Psoas muscle (tissue), 8 donors: Measurements from ENCODE around the gene TMEM123. TPM values are rescaled to one million over a fixed set of nuclear protein-coding genes. Genes with fewer than 3 reads are reported as not detected.
"Not testable (repeated sequence)": the region's sequence is repeated elsewhere in the genome, so short reads cannot be mapped to it uniquely, and the experiment has no call there.

Experiments
- ATAC-seq, 4 donors: fragments of 200-7000 bp; cut with Tn5 transposase; one replicate each; pipeline ENCODE4 v1.9.1; 2020; ENCODE audit warnings: moderate library complexity in 3 of 4, mild to moderate bottlenecking in 2 of 4
- DNase-seq, 2 donors: peaks; one replicate each; pipeline ENCODE4 v3.0.0-alpha.2; 2020
- H3K27ac ChIP-seq: fragments of 200-600 bp; one replicate; pipeline ENCODE4 v1.8.0; 2022
- H3K27me3 ChIP-seq, 3 donors: fragments of 200-600 bp in 1 of 3; one replicate each; pipeline versions ENCODE4 v1.6.1 to v1.8.0; 2013 to 2022; ENCODE audit warnings: low read length in 2 of 3, mild to moderate bottlenecking in 2 of 3, moderate library complexity in 1 of 3; ENCODE audit not compliant: insufficient read depth in 3 of 3
- H3K36me3 ChIP-seq, 2 donors: fragments of 200-600 bp in 1 of 2; one replicate each; pipeline versions ENCODE4 v1.6.1 to v1.8.0; 2013 to 2022; ENCODE audit warnings: low read depth in 1 of 2, mild to moderate bottlenecking in 1 of 2, moderate library complexity in 1 of 2; ENCODE audit not compliant: insufficient read depth in 1 of 2
- H3K4me1 ChIP-seq: fragments of 200-600 bp; one replicate; pipeline ENCODE4 v1.8.0; 2022
- H3K4me3 ChIP-seq: fragments of 200-600 bp; one replicate; pipeline ENCODE4 v1.8.0; 2022; ENCODE audit warnings: mild to moderate bottlenecking
- H3K9me3 ChIP-seq: fragments of 200-600 bp; one replicate; pipeline ENCODE4 v1.8.0; 2022
- WGBS, 3 donors: extraction: QIAGEN DNeasy Blood & Tissue Kit; methylation state at CpG; one replicate each; pipeline versions ENCODE4 v1.1.6 to v1.1.7; 2013; 5-methylcytosine and 5-hydroxymethylcytosine counted together
- intact Hi-C, 2 donors: fragments of 100-400 bp; cut with DNase I; formaldehyde crosslinking; loops; one replicate each; pipeline versions ENCODE4 v1.11.0 to v1.14.2; 2022
- polyA plus RNA-seq, 3 donors: library from polyadenylated mRNA; stranded (reverse); fragments of 200-250 nt; gene quantifications; one replicate each; pipeline ENCODE4 v1.2.3, GENCODE V29; 2013
- total RNA-seq, 4 donors: library from RNA; stranded (reverse); fragmentation: NEBNext Ultra II Directional in 2 of 4; extraction: Animal tissue kit (Norgen Biotek cat#: 25700) in 2 of 4; gene quantifications; one replicate each; pipeline versions ENCODE4 v1.2.1 to v1.2.4, GENCODE V29; 2021 to 2023
- TF ChIP-seq, protein P1 (sequence below): fragments of 200-600 bp; IDR thresholded peaks from one replicate; pipeline ENCODE4 v1.8.0; 2022; ENCODE audit warnings: antibody characterized with exemption
- donor health status: healthy with polysubstance abuse.
- donor health status: DM: no; HTN: no; CAD: no; lungs with moderate emphysema.
- donor health status: Bipolar disorder and iron deficiency.
- donor health status: healthy.
- donor health status: DM: yes; HTN: yes; CAD: no.
- donor health status: DM: no; HTN: no; CAD: no.
- donor health status: DM: no; HTN: no; CAD: no.
- donor health status: DM: yes; HTN: yes; CAD: no.

The TMEM123 gene
- total and polyA plus RNA-seq, 7 donors: 10.8 to 42.6 (median 16.9) TPM

DNA sequence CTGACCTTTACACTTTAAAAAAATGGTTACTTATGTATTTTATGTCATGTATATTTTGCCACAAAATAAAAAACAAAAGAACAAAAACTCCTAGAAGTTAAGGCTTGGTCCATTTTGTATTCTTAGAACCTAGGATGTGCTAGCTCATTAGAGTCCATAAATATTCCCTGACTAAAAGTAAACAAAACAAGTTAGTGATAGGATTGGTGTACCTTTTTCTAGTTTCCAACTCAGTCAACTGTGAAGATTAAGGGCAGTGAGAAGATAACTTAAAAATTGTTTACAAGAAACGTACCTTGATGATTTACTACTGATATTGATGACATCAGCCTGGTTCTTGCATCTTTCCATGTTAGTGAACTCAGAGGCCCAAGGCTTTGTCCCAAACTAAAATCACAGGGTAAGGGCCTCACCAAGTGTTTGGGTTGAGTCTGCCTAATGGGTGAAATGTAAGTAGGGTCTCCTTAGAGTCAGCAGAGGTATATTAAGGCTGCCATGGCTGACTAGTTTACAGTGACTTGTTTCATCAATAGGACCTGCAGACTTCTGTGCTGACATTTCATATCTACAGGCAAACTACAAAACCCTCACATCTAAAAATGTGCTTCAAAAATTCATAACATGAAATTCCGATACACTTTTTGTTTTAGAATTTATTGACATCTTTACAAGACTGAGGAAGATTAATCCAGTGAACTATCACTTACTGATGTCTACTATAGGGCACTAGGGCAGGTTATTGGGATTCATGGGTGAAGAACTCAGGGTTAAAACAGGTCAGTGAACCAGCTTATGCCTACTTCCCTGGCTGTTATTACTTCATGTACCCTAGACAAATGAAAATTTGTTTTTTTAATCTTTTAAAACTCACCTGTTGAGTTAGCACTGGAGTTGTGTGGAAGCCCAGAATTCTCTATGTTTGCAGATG, 4.4 kb downstream of the TMEM123 start:
- 80 to 93% (median 86%) methylated on average over 2 of the region's 2 CpGs for WGBS, 3 donors
- DNase-seq (no peak), ATAC-seq (no peak)
- H3K27ac ChIP-seq: no peak overlapping the region
- H3K4me1 ChIP-seq: peaks cover 8% of the 10 kb centered on the region
- no peaks in the 10 kb centered on the region for H3K9me3 ChIP-seq
- TF ChIP-seq, protein P1, sequence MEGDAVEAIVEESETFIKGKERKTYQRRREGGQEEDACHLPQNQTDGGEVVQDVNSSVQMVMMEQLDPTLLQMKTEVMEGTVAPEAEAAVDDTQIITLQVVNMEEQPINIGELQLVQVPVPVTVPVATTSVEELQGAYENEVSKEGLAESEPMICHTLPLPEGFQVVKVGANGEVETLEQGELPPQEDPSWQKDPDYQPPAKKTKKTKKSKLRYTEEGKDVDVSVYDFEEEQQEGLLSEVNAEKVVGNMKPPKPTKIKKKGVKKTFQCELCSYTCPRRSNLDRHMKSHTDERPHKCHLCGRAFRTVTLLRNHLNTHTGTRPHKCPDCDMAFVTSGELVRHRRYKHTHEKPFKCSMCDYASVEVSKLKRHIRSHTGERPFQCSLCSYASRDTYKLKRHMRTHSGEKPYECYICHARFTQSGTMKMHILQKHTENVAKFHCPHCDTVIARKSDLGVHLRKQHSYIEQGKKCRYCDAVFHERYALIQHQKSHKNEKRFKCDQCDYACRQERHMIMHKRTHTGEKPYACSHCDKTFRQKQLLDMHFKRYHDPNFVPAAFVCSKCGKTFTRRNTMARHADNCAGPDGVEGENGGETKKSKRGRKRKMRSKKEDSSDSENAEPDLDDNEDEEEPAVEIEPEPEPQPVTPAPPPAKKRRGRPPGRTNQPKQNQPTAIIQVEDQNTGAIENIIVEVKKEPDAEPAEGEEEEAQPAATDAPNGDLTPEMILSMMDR: no peak
- intact Hi-C loops: no loop called here
- H3K27me3 ChIP-seq: no peaks in the 10 kb centered on the region
- H3K36me3 ChIP-seq: peaks cover 0 to 19% of the 10 kb centered on the region in 2 donors
- H3K4me3 ChIP-seq: no peak overlapping the region

DNA sequence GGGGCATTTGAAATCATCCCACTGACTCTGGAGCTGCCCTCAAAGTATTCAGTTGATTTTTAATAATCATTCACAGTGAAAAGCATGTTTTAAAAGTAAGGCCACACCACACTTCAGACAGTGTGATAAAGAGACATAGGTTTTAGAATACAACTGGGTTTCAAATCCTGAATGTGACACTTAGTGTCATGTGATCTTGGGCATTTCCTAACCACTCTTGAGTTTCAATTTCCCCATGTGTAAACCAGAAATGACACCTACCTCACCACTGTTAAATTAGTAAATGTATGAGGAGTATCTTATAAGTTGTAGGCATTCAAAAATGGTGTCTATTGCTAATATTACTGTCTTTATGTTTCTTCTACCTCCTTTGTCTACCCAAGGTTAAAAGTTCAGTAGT, 5.4 kb downstream of the TMEM123 start:
- TF ChIP-seq, protein P1: no peak
- intact Hi-C loops: no loop called here
- DNase-seq: no peak

DNA sequence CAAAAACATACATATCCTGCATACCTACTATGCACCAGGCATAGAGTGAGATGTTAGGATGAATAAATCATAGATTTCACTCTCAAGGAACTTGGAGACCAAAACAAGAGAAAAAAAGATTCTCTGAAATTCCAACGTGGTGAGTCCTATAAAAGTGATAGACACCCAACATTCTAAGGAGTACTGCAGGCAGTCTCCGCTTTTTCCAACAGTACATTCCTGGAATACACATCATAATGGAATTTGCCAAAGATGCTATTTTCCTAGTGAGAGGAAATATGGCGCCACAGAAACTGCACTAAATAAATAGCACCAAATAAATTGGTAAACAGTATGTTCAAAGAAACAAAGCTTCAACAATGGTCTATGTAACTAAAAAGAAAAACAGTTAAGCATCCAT, 6.0 kb downstream of the TMEM123 start:
- Histone ChIP-seq H3K27me3 (no peaks in the 10 kb centered on the region), H3K9me3 (no peaks in the 10 kb centered on the region), H3K4me1 (peaks cover 8% of the 10 kb centered on the region), H3K4me3 (no peak overlapping the region), H3K36me3 (peaks cover 0 to 19% of the 10 kb centered on the region in 2 donors), H3K27ac (no peak overlapping the region)
- no peak for DNase-seq
- ATAC-seq: no peak
- intact Hi-C loops: no loop called here
- WGBS, 3 donors: 61 to 67% (median 63%) methylated on average over 3 of the region's 3 CpGs
- TF ChIP-seq, protein P1: no peak

More for the DNA sequence above, 5.4 kb downstream of the TMEM123 start:
- Histone ChIP-seq H3K9me3 (no peaks in the 10 kb centered on the region), H3K4me1 (peaks cover 8% of the 10 kb centered on the region), H3K36me3 (peaks cover 0 to 19% of the 10 kb centered on the region in 2 donors), H3K4me3 (no peak overlapping the region), H3K27me3 (no peaks in the 10 kb centered on the region), H3K27ac (no peak overlapping the region)
- ATAC-seq: no peak

DNA sequence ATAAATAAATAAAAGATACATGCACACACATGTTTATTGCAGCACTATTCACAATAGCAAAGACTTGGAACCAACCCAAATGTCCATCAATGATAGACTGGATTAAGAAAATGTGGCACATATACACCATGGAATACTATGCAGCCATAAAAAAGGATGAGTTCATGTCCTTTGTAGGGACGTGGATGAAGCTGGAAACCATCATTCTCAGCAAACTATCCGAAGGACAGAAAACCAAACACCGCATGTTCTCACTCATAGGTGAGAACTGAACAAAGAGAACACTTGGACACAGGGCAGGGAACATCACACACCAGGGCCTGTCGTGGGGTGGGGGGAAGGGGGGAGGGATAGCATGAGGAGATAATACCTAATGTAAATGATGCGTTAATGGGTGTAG, 7.9 kb downstream of the TMEM123 start:
- H3K27me3 ChIP-seq, H3K9me3 ChIP-seq, H3K4me3 ChIP-seq, ATAC-seq, H3K4me1 ChIP-seq, intact Hi-C loops, H3K27ac ChIP-seq, DNase-seq: not testable (repeated sequence)
- peaks cover 0 to 19% of the 10 kb centered on the region in 2 donors for H3K36me3 ChIP-seq
- 95 to 99% (median 98%) methylated on average over 5 of the region's 5 CpGs for WGBS, 3 donors

DNA sequence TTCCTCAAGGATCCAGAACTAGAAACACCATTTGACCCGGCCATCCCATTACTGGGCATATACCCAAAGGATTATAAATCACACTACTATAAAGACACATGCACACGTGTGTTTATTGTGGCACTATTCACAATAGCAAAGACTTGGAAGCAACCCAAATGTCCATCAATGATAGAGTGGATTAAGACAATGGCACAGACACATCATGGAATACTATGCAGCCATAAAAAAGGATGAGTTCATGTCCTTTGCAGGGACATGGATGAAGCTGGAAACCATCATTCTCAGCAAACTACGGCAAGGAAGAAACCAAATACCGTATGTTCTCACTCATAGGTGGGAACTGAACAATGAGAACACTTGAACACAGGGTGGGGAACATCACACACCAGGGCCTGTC, 8.4 kb downstream of the TMEM123 start:
- 76 to 83% (median 82%) methylated on average over 4 of the region's 4 CpGs for WGBS, 3 donors
- H3K27me3 ChIP-seq, intact Hi-C loops, H3K4me1 ChIP-seq, H3K27ac ChIP-seq, ATAC-seq, H3K9me3 ChIP-seq, DNase-seq, H3K4me3 ChIP-seq: not testable (repeated sequence)
- H3K36me3 ChIP-seq: peaks cover 0 to 19% of the 10 kb centered on the region in 2 donors

DNA sequence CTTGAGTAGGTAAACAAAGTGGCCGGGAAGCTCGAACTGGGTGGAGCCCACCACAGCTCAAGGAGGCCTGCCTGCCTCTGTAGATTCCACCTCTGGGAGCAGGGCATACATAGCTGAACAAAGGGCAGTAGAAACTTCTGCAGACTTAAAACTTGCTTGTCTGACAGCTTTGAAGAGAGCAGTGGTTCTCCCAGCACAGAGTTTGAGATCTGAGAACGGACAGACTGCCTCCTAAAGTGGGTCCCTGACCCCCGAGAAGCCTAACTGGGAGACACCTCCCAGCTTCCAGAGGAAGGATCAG, 13.6 kb downstream of the TMEM123 start:
- H3K4me3 ChIP-seq, H3K36me3 ChIP-seq, H3K9me3 ChIP-seq, DNase-seq, intact Hi-C loops, ATAC-seq, H3K27me3 ChIP-seq, H3K4me1 ChIP-seq, H3K27ac ChIP-seq: not testable (repeated sequence)
- 51 to 59% (median 57%) methylated on average over 4 of the region's 4 CpGs for WGBS, 3 donors
